CD4-positive, alpha-beta T cell treated with Interleukin-4 for 4 hours (primary cell): ENCODE measurements around the gene TSSC4.
A peak's percentile ranks its signal among the peaks of the same experiment; 100 is the strongest.
"Not testable (repeated sequence)": the region's sequence is repeated elsewhere in the genome, so short reads cannot be mapped to it uniquely, and the experiment has no call there.

Source experiments
- DNase-seq: peaks from one replicate; pipeline ENCODE4 v3.0.0-alpha.2; 2020

Gene TSSC4

GRCh38 chr11:2400069-2400761 lies at the start of gene TSSC4:
TSS of gene TSSC4 (plus strand) at chr11:2400750. CDS start at chr11:2402634, 1,884 bp downstream.
- DNase-seq: peak; percentile 100

- DNase-seq: no peak
Measured at GRCh38 chr11:2351701-2352100, 48.8 kb upstream of the TSSC4 start.

GRCh38 chr11:2352420-2352819 lies 48.1 kb upstream of the TSSC4 start:
- no peak for DNase-seq

- no peak for DNase-seq
Measured at GRCh38 chr11:2355000-2355644, 45.4 kb upstream of the TSSC4 start.

- no peak for DNase-seq
Measured at GRCh38 chr11:2357246-2357645, 43.3 kb upstream of the TSSC4 start.

- DNase-seq: not testable (repeated sequence)
Measured at GRCh38 chr11:2357651-2358050, 42.9 kb upstream of the TSSC4 start.

- DNase-seq: no peak
Measured at GRCh38 chr11:2358754-2359442, 41.7 kb upstream of the TSSC4 start.

- DNase-seq: no peak
Measured at GRCh38 chr11:2359557-2359956, 41.0 kb upstream of the TSSC4 start.

GRCh38 chr11:2360081-2360642 lies 40.4 kb upstream of the TSSC4 start:
- DNase-seq: no peak

GRCh38 chr11:2361565-2361964 lies 39.0 kb upstream of the TSSC4 start:
- no peak for DNase-seq

- DNase-seq: no peak
Measured at GRCh38 chr11:2362414-2362813, 38.1 kb upstream of the TSSC4 start.

- no peak for DNase-seq
Measured at GRCh38 chr11:2363130-2363529, 37.4 kb upstream of the TSSC4 start.

GRCh38 chr11:2363577-2364370 lies 36.8 kb upstream of the TSSC4 start:
- no peak for DNase-seq

- DNase-seq: not testable (repeated sequence)
Measured at GRCh38 chr11:2364386-2364785, 36.2 kb upstream of the TSSC4 start.

GRCh38 chr11:2365571-2366210 lies 34.9 kb upstream of the TSSC4 start:
- DNase-seq: no peak

- no peak for DNase-seq
Measured at GRCh38 chr11:2366276-2366675, 34.3 kb upstream of the TSSC4 start.

GRCh38 chr11:2366733-2367132 lies 33.8 kb upstream of the TSSC4 start:
- no peak for DNase-seq

- DNase-seq: no peak
Measured at GRCh38 chr11:2367266-2368160, 33.0 kb upstream of the TSSC4 start.

GRCh38 chr11:2368178-2368850 lies 32.2 kb upstream of the TSSC4 start:
- no peak for DNase-seq

GRCh38 chr11:2368851-2369180 lies 31.7 kb upstream of the TSSC4 start:
- DNase-seq: no peak

GRCh38 chr11:2369320-2369719 lies 31.2 kb upstream of the TSSC4 start:
- no peak for DNase-seq
